Liver (tissue), 9 donors: ENCODE data around the gene HMX1. TPM values are rescaled to one million over a fixed set of nuclear protein-coding genes. Genes with fewer than 3 reads are reported as not detected.

Experiments used
- DNase-seq: peaks from one replicate; pipeline ENCODE4 v3.0.0-alpha.2; 2017; ENCODE audit warnings: low spot score
- H3K27ac ChIP-seq, 2 donors: one replicate each; pipeline ENCODE4 v1.7.0; 2013; ENCODE audit warnings: inconsistent platforms in 2 of 2, low read length in 2 of 2, control low read depth in 1 of 2, low read depth in 1 of 2, mild to moderate bottlenecking in 1 of 2
- H3K27me3 ChIP-seq, 4 donors: one replicate each; pipeline versions ENCODE4 v1.6.1 to v1.7.0; 2013; ENCODE audit warnings: low read length in 3 of 4, inconsistent platforms in 1 of 4, mild to moderate bottlenecking in 1 of 4, moderate library complexity in 1 of 4; ENCODE audit not compliant: control insufficient read depth in 4 of 4, insufficient read depth in 4 of 4
- H3K36me3 ChIP-seq, 4 donors: one replicate each; pipeline versions ENCODE4 v1.6.1 to v1.7.0; 2013; ENCODE audit warnings: low read length in 3 of 4, mild to moderate bottlenecking in 3 of 4, low read depth in 1 of 4, moderate library complexity in 1 of 4; ENCODE audit not compliant: control insufficient read depth in 4 of 4, insufficient read depth in 3 of 4
- H3K4me1 ChIP-seq, 4 donors: one replicate each; pipeline versions ENCODE4 v1.6.1 to v1.7.0; 2013; ENCODE audit warnings: low read length in 3 of 4, mild to moderate bottlenecking in 3 of 4, moderate library complexity in 1 of 4; ENCODE audit not compliant: control insufficient read depth in 4 of 4, insufficient read depth in 4 of 4
- H3K4me3 ChIP-seq, 3 donors: one replicate each; pipeline versions ENCODE4 v1.6.1 to v1.7.0; 2013; ENCODE audit warnings: low read length in 3 of 3, control low read depth in 1 of 3, low read depth in 1 of 3, mild to moderate bottlenecking in 1 of 3
- H3K9ac ChIP-seq, 2 donors: one replicate each; pipeline ENCODE4 v1.7.0; 2013; ENCODE audit warnings: low read length in 2 of 2, mild to moderate bottlenecking in 2 of 2, moderate library complexity in 2 of 2, control low read depth in 1 of 2, low read depth in 1 of 2
- H3K9me3 ChIP-seq, 4 donors: one replicate each; pipeline versions ENCODE4 v1.6.1 to v1.7.0; 2013; ENCODE audit warnings: low read length in 3 of 4; ENCODE audit not compliant: control insufficient read depth in 4 of 4
- EGR1 ChIP-seq, 2 donors: IDR thresholded peaks; 2 replicates each; pipeline ENCODE4 v1.6.1; 2016 to 2018; ENCODE audit warnings: antibody characterized with exemption in 2 of 2, low read depth in 2 of 2
- FOXA1 ChIP-seq: IDR thresholded peaks from 2 replicates; pipeline ENCODE4 v1.6.1; 2016; ENCODE audit warnings: antibody characterized with exemption
- FOXA2 ChIP-seq: IDR thresholded peaks from 2 replicates; pipeline ENCODE4 v1.6.1; 2016; ENCODE audit warnings: antibody characterized with exemption
- GABPA ChIP-seq, 2 donors: IDR thresholded peaks in 1 of 2; conservative IDR thresholded peaks in 1 of 2; 2 replicates each; pipeline ENCODE4 v1.6.1; 2016; ENCODE audit warnings: antibody characterized with exemption in 2 of 2, mild to moderate bottlenecking in 1 of 2, moderate library complexity in 1 of 2
- HNF4A ChIP-seq, 2 donors: conservative IDR thresholded peaks; 2 replicates each; pipeline ENCODE4 v1.6.1; 2016; ENCODE audit warnings: antibody characterized with exemption in 2 of 2, mild to moderate bottlenecking in 2 of 2
- HNF4G ChIP-seq: IDR thresholded peaks from 2 replicates; pipeline ENCODE4 v1.6.1; 2016; ENCODE audit warnings: antibody characterized with exemption
- JUND ChIP-seq, 2 donors: IDR thresholded peaks; 2 replicates each; pipeline ENCODE4 v1.6.1; 2016; ENCODE audit warnings: antibody characterized with exemption in 2 of 2
- NR2F2 ChIP-seq: IDR thresholded peaks from 2 replicates; pipeline ENCODE4 v1.6.1; 2016; ENCODE audit warnings: antibody characterized with exemption
- RAD21 ChIP-seq, 2 donors: IDR thresholded peaks; 2 replicates each; pipeline ENCODE4 v1.6.1; 2016; ENCODE audit warnings: antibody characterized with exemption in 2 of 2, mild to moderate bottlenecking in 2 of 2
- RXRA ChIP-seq, 2 donors: IDR thresholded peaks; 2 replicates each; pipeline ENCODE4 v1.6.1; 2017 to 2018; ENCODE audit warnings: antibody characterized with exemption in 2 of 2, mild to moderate bottlenecking in 1 of 2
- SP1 ChIP-seq: IDR thresholded peaks from 2 replicates; pipeline ENCODE4 v1.6.1; 2018; ENCODE audit warnings: antibody characterized with exemption, mild to moderate bottlenecking
- TAF1 ChIP-seq: conservative IDR thresholded peaks from 2 replicates; pipeline ENCODE4 v1.6.1; 2016; ENCODE audit warnings: antibody characterized with exemption, mild to moderate bottlenecking
- YY1 ChIP-seq: IDR thresholded peaks from 2 replicates; pipeline ENCODE4 v1.6.1; 2016; ENCODE audit warnings: antibody characterized with exemption, mild to moderate bottlenecking
- WGBS: extraction: QIAGEN DNeasy Blood & Tissue Kit; methylation state at CpG from one replicate; pipeline ENCODE4 v1.1.7; 2013; 5-methylcytosine and 5-hydroxymethylcytosine counted together
- polyA plus RNA-seq, 2 donors: library from polyadenylated mRNA; stranded (reverse) in 1 of 2; unstranded in 1 of 2; fragments of 200-250 nt in 1 of 2; fragments of >200 nt in 1 of 2; fragmentation: Nextera tagmentation in 1 of 2; extraction: Ambion mirVana in 1 of 2; gene quantifications; one replicate each; pipeline versions ENCODE4 v1.2.1 to v1.2.3, GENCODE V29; 2013 to 2015
- total RNA-seq, 2 donors: library from RNA; depleted of rRNA; stranded (reverse); fragments of >200 nt; gene quantifications; one replicate each; pipeline ENCODE4 v1.2.3, GENCODE V29; 2014
- TF ChIP-seq, protein P1 (sequence below): IDR thresholded peaks from 2 replicates; pipeline ENCODE4 v1.6.1; 2016; ENCODE audit warnings: antibody characterized with exemption
- TF ChIP-seq, protein P2 (sequence below): IDR thresholded peaks from 2 replicates; pipeline ENCODE4 v1.6.1; 2016; ENCODE audit warnings: antibody characterized with exemption
- TF ChIP-seq, protein P3 (sequence below): IDR thresholded peaks from 2 replicates; pipeline ENCODE4 v1.6.1; 2016; ENCODE audit warnings: antibody characterized with exemption
- TF ChIP-seq, protein P4 (sequence below): IDR thresholded peaks from 2 replicates; pipeline ENCODE4 v1.6.1; 2016; ENCODE audit warnings: antibody characterized with exemption, mild to moderate bottlenecking
- TF ChIP-seq, protein P5 (sequence below): fragments of 150-350 bp; IDR thresholded peaks from 2 replicates; pipeline ENCODE4 v1.5.1; 2017; ENCODE audit warnings: improper control_type of control experiment, low read depth, low read length; ENCODE audit not compliant: missing input control
- donor health status: healthy.
- donor health status: healthy.
- donor health status: healthy.
- donor health status: healthy.
- donor health status: healthy.

The HMX1 gene
- total and polyA plus RNA-seq, 4 donors, result not detected

DNA sequence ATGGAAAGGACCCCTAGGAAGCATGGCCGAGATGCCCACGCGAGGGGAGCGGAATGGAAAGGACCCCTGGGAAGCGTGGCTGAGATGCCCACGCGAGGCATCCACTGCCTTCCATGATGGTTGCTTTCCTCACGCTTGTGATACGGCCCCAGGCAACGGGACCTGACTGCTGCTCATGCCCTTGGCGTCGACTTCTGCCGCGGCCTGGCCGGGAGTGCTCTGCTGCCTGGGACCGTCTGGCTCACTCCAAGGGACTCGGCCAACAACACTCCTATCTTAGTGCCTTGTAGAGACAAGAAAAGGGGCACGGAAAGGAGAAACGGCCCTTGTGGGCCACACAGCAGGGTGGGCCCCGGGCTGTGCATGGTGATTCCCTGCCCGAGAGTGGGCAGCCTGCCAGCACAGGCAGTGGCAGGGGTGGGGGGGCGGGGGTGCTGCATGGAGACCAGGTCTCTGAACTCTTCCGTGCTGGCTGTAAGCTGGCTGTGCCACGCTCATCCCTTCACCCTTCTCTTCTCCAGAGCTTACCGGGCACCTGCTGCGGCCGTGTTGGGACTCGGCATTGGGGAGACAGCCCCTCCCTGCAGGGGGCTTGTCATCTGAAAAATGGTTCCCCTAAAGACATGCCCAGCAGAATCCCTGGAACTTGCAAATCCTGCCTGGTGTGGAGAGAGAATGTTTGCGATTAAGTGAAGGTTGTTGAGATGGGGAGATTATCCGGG is 38.6 kb upstream of the HMX1 start:
- Histone ChIP-seq H3K9ac (no peak overlapping the region), H3K4me1 (no peaks in the 10 kb centered on the region), H3K27ac (no peak overlapping the region), H3K4me3 (no peak overlapping the region), H3K27me3 (peaks cover 0 to 4% (median 0%) of the 10 kb centered on the region in 4 donors), H3K36me3 (no peaks in the 10 kb centered on the region), H3K9me3 (no peaks in the 10 kb centered on the region)
- TF ChIP-seq NR2F2 (no peak), FOXA2 (no peak), YY1 (no peak), GABPA (IDR thresholded peaks at IDR 0.05 in 1 of 2, conservative IDR thresholded peaks at IDR 0.05 in 1 of 2) (no peak), RAD21 (IDR thresholded peaks at IDR 0.05) (no peak), RXRA (IDR thresholded peaks at IDR 0.05) (no peak), HNF4A (conservative IDR thresholded peaks at IDR 0.05) (no peak), SP1 (no peak), FOXA1 (no peak), JUND (IDR thresholded peaks at IDR 0.05) (no peak), HNF4G (no peak), EGR1 (IDR thresholded peaks at IDR 0.05; ENCODE audit: low read depth in 2 of 2) (no peak), TAF1 (no peak)
- TF ChIP-seq, protein P1, sequence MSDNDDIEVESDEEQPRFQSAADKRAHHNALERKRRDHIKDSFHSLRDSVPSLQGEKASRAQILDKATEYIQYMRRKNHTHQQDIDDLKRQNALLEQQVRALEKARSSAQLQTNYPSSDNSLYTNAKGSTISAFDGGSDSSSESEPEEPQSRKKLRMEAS, result no peak
- TF ChIP-seq, protein P2, sequence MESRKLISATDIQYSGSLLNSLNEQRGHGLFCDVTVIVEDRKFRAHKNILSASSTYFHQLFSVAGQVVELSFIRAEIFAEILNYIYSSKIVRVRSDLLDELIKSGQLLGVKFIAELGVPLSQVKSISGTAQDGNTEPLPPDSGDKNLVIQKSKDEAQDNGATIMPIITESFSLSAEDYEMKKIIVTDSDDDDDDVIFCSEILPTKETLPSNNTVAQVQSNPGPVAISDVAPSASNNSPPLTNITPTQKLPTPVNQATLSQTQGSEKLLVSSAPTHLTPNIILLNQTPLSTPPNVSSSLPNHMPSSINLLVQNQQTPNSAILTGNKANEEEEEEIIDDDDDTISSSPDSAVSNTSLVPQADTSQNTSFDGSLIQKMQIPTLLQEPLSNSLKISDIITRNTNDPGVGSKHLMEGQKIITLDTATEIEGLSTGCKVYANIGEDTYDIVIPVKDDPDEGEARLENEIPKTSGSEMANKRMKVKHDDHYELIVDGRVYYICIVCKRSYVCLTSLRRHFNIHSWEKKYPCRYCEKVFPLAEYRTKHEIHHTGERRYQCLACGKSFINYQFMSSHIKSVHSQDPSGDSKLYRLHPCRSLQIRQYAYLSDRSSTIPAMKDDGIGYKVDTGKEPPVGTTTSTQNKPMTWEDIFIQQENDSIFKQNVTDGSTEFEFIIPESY, result no peak
- TF ChIP-seq, protein P3, sequence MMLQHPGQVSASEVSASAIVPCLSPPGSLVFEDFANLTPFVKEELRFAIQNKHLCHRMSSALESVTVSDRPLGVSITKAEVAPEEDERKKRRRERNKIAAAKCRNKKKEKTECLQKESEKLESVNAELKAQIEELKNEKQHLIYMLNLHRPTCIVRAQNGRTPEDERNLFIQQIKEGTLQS, result no peak
- TF ChIP-seq, protein P4, sequence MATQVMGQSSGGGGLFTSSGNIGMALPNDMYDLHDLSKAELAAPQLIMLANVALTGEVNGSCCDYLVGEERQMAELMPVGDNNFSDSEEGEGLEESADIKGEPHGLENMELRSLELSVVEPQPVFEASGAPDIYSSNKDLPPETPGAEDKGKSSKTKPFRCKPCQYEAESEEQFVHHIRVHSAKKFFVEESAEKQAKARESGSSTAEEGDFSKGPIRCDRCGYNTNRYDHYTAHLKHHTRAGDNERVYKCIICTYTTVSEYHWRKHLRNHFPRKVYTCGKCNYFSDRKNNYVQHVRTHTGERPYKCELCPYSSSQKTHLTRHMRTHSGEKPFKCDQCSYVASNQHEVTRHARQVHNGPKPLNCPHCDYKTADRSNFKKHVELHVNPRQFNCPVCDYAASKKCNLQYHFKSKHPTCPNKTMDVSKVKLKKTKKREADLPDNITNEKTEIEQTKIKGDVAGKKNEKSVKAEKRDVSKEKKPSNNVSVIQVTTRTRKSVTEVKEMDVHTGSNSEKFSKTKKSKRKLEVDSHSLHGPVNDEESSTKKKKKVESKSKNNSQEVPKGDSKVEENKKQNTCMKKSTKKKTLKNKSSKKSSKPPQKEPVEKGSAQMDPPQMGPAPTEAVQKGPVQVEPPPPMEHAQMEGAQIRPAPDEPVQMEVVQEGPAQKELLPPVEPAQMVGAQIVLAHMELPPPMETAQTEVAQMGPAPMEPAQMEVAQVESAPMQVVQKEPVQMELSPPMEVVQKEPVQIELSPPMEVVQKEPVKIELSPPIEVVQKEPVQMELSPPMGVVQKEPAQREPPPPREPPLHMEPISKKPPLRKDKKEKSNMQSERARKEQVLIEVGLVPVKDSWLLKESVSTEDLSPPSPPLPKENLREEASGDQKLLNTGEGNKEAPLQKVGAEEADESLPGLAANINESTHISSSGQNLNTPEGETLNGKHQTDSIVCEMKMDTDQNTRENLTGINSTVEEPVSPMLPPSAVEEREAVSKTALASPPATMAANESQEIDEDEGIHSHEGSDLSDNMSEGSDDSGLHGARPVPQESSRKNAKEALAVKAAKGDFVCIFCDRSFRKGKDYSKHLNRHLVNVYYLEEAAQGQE, result no peak
- TF ChIP-seq, protein P5, sequence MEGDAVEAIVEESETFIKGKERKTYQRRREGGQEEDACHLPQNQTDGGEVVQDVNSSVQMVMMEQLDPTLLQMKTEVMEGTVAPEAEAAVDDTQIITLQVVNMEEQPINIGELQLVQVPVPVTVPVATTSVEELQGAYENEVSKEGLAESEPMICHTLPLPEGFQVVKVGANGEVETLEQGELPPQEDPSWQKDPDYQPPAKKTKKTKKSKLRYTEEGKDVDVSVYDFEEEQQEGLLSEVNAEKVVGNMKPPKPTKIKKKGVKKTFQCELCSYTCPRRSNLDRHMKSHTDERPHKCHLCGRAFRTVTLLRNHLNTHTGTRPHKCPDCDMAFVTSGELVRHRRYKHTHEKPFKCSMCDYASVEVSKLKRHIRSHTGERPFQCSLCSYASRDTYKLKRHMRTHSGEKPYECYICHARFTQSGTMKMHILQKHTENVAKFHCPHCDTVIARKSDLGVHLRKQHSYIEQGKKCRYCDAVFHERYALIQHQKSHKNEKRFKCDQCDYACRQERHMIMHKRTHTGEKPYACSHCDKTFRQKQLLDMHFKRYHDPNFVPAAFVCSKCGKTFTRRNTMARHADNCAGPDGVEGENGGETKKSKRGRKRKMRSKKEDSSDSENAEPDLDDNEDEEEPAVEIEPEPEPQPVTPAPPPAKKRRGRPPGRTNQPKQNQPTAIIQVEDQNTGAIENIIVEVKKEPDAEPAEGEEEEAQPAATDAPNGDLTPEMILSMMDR, result no peak
- 72% methylated on average over 30 of the region's 30 CpGs for WGBS
- DNase-seq, result peak; percentile 14
